ENCODE measurements around the gene PNKP.

GRCh38 chr19:49850221-49850486 is 17.2 kb downstream of the PNKP start:
- TF ChIP-seq CTCF (conservative IDR thresholded peaks at IDR 0.05), result no peak
- TF ChIP-seq ZFX (IDR thresholded peaks at IDR 0.05), result no peak

Measured in C4-2B (cell line).